ENCODE results near the gene DGUOK.

Gene DGUOK

DNA sequence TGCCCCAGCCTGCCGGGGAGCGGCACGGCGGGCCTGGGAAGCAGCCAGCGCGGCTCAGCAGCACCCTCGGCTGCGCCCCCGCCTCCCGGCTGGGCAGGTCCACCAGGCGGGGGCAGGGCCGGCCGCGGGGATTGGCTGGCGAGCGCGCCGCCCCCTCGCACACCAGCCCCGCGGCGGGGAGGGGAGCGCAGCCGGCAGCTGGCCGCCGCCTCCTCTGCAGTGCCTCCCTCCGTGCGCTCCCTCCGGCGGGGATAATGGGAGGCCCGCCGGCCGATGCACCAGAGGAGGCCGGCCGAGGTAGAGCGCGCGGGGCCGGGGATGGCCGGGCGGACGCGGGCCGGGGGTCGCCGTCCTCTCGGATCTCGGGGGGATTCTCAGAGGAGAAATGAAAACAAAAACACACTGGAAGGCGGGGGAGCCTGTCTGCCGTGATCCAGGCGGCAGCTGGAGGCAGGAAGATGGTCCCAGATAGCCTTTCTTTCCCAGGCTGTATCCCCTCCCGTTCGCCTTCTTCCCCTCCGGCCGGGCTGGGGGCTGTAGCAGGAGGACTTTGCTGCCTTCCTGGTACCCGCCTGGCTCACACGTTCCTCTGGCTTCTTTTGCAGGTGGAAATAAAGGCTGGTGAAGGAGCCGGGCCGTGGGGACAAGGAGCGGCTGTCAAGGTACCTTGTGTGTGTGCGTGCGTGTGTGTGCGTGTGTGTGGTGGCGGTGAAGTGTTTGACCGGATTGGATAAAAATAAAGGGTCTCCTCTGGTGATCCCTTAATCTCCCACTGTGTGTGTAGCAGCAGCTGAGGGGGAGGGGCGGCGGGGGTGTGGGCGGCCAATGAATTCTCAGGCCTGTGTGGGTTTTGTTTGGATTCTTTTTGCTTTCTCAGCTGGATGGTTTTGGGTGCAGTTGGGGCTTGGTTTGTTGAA is 76.1 kb downstream of the DGUOK start:
- H3K4me3 ChIP-seq (ENCODE audit: low read length) = peak overlapping the region; percentile 53
- TF ChIP-seq, protein P1, sequence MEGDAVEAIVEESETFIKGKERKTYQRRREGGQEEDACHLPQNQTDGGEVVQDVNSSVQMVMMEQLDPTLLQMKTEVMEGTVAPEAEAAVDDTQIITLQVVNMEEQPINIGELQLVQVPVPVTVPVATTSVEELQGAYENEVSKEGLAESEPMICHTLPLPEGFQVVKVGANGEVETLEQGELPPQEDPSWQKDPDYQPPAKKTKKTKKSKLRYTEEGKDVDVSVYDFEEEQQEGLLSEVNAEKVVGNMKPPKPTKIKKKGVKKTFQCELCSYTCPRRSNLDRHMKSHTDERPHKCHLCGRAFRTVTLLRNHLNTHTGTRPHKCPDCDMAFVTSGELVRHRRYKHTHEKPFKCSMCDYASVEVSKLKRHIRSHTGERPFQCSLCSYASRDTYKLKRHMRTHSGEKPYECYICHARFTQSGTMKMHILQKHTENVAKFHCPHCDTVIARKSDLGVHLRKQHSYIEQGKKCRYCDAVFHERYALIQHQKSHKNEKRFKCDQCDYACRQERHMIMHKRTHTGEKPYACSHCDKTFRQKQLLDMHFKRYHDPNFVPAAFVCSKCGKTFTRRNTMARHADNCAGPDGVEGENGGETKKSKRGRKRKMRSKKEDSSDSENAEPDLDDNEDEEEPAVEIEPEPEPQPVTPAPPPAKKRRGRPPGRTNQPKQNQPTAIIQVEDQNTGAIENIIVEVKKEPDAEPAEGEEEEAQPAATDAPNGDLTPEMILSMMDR (IDR thresholded peaks at IDR 0.05; ENCODE audit: insufficient read depth, low read depth, low read length, missing control alignments) = no peak
- DNase-seq (ENCODE audit: low read depth) = peak; percentile 88

DNA sequence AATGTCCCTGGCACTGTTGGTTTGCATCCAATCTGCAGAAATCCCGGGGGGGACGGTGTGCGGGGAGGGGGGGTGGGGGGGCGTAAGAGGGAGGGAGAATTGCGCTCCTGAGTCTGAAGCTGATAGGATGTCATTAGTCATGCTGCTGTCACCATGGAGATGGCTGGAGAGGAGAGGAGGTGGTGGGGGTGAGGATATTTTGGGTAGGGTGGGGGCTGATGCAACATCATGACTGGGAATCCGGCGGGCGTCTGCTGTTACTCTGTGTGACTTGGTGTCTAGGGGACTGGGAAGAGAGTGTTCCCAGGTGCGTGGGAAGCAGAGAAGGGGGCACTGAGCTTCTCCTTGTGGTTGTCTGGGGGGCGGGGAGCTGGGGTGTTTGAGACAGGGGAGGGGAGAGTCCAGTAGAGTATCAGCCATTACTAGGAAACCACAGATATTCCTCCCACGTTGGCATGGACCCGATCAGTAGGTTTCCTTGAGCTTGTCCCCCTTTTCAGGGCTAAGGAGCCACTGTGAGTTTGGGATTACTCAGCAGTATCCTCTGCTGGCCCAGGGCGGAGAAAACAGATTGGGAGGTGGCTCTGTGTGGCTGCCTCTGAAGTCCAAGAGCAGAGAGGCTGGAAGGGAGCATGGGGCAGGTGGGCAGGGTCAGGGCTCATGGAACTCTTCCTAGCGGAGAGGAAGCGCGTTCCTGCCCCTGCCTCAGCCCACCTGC is 77.0 kb downstream of the DGUOK start:
- TF ChIP-seq, protein P1 (IDR thresholded peaks at IDR 0.05; ENCODE audit: insufficient read depth, low read depth, low read length, missing control alignments) = no peak
- DNase-seq (ENCODE audit: low read depth) = peak; percentile 59
- peak overlapping the region; percentile 53 for H3K4me3 ChIP-seq (ENCODE audit: low read length)

DNA sequence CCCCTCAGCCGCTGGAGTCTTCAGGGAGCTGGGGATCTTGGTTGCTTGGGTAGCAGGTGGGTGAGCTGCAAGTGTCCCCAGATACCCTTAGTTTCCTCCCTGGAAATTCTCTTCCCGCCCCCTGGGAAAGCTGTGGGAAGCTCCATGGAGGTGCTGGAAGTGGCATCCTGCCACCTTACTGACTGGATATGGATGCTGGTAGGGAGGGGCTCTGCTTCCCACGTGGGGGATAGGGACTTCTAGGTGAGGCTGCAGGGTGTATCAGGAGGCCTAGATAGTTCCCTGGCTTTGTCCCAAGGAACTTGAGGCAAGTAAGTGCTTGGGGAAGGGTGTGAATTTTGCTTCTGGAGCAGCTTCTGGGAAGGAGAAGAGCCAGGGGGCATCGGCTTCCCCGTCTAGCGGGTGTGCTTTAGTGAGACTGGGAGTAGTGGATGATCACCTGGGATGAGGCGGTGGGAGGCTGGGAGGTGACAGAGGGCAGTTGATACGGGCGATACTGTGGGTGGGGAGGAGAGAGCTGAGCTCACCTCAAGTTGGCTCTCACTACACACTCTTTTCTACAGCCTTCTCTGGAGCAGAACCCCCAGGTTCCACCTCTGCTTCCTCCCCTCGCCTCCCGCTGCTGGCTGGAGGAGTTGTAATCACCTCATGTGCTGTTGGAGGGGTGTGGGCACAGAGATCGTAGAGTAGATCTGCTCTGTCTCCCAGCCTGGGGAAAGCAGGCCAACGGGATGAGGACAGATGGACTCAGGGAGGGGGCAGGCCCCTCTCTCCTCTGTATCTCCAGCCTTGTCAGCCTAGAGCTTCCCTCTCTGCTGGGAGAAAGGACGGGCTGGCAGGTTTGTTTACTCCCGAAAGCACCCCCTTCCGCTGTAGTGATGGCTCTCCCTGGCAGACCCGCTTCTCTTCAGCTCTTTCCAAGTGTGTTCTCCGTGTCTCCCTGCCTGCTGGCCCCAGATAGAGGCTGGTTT is 77.8 kb downstream of the DGUOK start:
- no peak overlapping the region for H3K4me3 ChIP-seq (ENCODE audit: low read length)
- no peak for DNase-seq (ENCODE audit: low read depth)
- TF ChIP-seq, protein P1 (IDR thresholded peaks at IDR 0.05; ENCODE audit: insufficient read depth, low read depth, low read length, missing control alignments) = no peak

DNA sequence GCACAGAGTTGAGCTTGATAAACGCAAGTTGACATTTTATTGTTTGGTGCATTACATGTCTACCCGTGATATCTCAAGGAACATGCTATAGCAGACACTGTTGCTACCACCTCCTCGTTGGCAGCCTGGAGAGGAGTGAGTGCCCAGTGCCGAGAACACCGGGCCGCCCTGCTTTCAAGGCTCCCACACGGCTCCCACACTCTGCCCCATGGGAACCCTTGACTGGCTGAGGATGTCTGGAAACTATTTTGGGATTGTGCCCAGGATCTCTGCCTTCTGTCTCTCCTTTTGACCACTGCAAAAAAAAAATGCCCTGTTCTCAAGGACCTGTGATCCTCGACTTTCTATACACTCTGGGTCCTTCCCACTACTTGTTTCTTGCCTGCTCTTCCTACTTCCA is 79.1 kb downstream of the DGUOK start:
- H3K4me3 ChIP-seq (ENCODE audit: low read length) = no peak overlapping the region
- TF ChIP-seq, protein P1 (IDR thresholded peaks at IDR 0.05; ENCODE audit: insufficient read depth, low read depth, low read length, missing control alignments) = no peak
- DNase-seq (ENCODE audit: low read depth) = no peak

DNA sequence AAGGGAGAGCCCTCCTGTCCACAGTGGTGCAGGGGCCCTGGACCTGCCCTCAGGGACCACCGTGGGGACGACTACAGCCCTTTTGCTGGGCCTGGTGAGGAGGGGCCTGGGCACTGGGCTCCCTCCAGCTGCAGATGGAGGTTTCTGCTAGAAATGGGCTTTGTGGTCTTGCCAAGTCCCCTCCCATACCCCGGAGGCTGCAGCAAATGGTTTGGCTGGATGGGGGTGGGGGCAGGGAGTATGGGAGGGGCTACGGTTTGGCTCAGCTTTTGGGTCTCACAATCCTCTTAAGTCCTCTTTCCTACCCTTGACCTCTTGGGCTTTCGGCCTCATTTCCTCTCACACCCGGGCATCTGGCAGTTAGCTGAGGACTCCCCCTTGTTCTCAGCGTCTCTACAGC is 79.8 kb downstream of the DGUOK start:
- no peak overlapping the region for H3K4me3 ChIP-seq (ENCODE audit: low read length)
- TF ChIP-seq, protein P1 (IDR thresholded peaks at IDR 0.05; ENCODE audit: insufficient read depth, low read depth, low read length, missing control alignments) = no peak
- DNase-seq (ENCODE audit: low read depth) = no peak

DNA sequence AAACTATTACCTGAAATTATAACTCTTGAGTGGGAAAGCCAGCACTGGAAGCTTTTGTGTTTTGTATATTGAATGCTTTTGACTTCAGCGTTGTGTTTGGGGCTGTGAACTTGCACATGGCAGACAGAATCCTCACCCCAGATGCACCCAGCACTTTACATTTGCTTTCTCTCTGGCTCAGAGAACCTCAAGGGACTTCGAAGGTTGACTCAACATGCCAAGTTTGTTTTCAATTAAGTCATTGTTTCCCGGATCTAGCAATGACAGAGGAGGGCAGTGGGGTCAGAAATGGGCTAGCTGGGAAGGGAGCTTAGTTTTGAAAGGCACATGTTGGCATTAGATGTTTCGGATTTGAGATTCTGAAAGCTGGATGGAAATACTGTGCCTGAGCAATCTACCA is 80.4 kb downstream of the DGUOK start:
- no peak overlapping the region for H3K4me3 ChIP-seq (ENCODE audit: low read length)
- TF ChIP-seq, protein P1 (IDR thresholded peaks at IDR 0.05; ENCODE audit: insufficient read depth, low read depth, low read length, missing control alignments) = no peak
- DNase-seq (ENCODE audit: low read depth) = no peak

All from epithelial cell of esophagus (primary cell).